ENCODE measurements around the gene WDR37. TPM values are rescaled to one million over a fixed set of nuclear protein-coding genes. Genes with fewer than 3 reads are reported as not detected.

WDR37 gene
- total RNA-seq, 1 experiment from 2014 or later = 13.3 TPM

DNA sequence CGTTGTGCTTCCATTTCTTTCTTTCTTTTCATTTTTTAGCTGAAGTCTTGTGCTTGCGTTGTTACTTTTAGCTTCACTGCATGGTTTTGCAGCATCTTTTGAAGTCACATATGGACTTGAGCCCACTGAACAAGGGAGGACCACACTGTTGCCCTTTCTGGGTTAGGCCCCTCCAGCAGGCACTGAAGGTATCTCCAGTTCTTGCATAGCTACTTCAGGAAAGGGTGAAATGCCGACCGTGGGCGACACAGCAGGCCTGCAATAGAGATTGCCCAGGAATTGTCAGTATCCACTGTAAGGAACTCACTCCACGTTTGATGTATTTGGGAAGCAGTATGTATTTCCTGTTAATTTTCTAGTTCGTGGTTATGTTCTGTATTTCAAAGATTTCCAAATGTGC is 85.1 kb downstream of the WDR37 start:
- H3K4me2 ChIP-seq (ENCODE audit: low read depth, low read length, poor library complexity, severe bottlenecking) = no peak overlapping the region
- peaks cover 5% of the 10 kb centered on the region; the same call in 1 of the 2 replicates for H3K9me3 ChIP-seq (ENCODE audit: low read length)
- no peaks in the 10 kb centered on the region for H3K9me2 ChIP-seq (replicated peaks; ENCODE audit: insufficient read depth, low read length)
- no peak overlapping the region for H3K27ac ChIP-seq (ENCODE audit: low read length)
- DNase-seq = no peak
- H3K27me3 ChIP-seq (ENCODE audit: low read length) = peaks cover 4% of the 10 kb centered on the region; the same call in 1 of the 2 replicates
- no peaks in the 10 kb centered on the region for H4K20me1 ChIP-seq (ENCODE audit: insufficient read depth, low read depth, low read length)
- no peak overlapping the region for H3K4me3 ChIP-seq (ENCODE audit: low read length)
- H3K4me1 ChIP-seq (ENCODE audit: low read length) = no peaks in the 10 kb centered on the region
- H2AFZ ChIP-seq (ENCODE audit: low read length) = no peak overlapping the region
- no peaks in the 10 kb centered on the region for H3K36me3 ChIP-seq (ENCODE audit: insufficient read depth, low read length)
- no peak overlapping the region for H3K9ac ChIP-seq (ENCODE audit: low read length)
- no peaks in the 10 kb centered on the region for H3K79me2 ChIP-seq (ENCODE audit: low read length)

DNA sequence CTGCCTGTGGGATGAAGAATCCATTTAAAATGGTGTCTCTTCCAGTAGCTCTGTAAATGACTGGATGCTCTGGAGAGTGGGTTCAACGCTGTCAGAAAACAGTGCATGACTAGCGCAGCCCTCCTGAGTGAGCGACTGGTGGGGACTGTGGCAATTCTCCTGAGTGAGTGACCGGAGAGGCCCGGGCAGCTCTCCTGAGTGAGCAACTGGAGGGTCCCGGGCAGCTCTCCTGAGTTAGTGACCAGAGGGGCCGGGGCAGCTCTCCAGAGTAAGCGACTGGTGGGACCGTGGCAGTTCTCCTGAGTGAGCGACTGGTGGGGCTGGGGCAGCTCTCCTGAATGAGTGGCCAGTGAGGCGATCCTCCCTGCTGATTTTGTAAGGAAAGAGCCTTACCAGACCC is 85.5 kb downstream of the WDR37 start:
- Histone ChIP-seq H3K4me2 (ENCODE audit: low read depth, low read length, poor library complexity, severe bottlenecking) (no peak overlapping the region), H3K9me2 (replicated peaks; ENCODE audit: insufficient read depth, low read length) (no peaks in the 10 kb centered on the region), H3K4me1 (ENCODE audit: low read length) (no peaks in the 10 kb centered on the region), H3K36me3 (ENCODE audit: insufficient read depth, low read length) (no peaks in the 10 kb centered on the region), H3K27ac (ENCODE audit: low read length) (no peak overlapping the region), H3K27me3 (ENCODE audit: low read length) (peaks cover 4% of the 10 kb centered on the region; the same call in 1 of the 2 replicates), H4K20me1 (ENCODE audit: insufficient read depth, low read depth, low read length) (no peaks in the 10 kb centered on the region), H2AFZ (ENCODE audit: low read length) (no peak overlapping the region), H3K4me3 (ENCODE audit: low read length) (no peak overlapping the region), H3K79me2 (ENCODE audit: low read length) (no peaks in the 10 kb centered on the region), H3K9me3 (ENCODE audit: low read length) (peaks cover 5% of the 10 kb centered on the region; the same call in 1 of the 2 replicates), H3K9ac (ENCODE audit: low read length) (no peak overlapping the region)
- no peak for DNase-seq

DNA sequence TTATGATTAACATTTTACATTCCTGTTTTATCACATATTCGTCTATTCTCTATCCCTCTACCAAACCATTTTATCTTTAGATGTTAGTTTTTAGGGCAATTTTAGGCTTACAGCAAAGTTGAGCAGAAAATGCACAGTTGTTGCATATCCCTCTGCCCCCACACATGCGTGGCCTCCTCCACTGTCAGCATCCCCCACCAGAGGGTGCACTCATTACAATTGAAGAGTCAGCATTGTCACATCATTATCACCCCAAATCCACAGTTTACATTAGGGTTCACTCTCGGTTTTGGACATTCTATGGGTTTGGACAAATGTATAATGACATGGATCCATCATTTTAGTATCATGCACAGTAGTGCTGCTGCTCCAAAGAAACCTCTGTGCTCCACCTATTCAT is 86.4 kb downstream of the WDR37 start:
- H3K4me3 ChIP-seq (ENCODE audit: low read length) = no peak overlapping the region
- peaks cover 5% of the 10 kb centered on the region; the same call in 1 of the 2 replicates for H3K9me3 ChIP-seq (ENCODE audit: low read length)
- H3K9ac ChIP-seq (ENCODE audit: low read length) = no peak overlapping the region
- no peaks in the 10 kb centered on the region for H3K79me2 ChIP-seq (ENCODE audit: low read length)
- H3K27ac ChIP-seq (ENCODE audit: low read length) = no peak overlapping the region
- H3K36me3 ChIP-seq (ENCODE audit: insufficient read depth, low read length) = no peaks in the 10 kb centered on the region
- no peaks in the 10 kb centered on the region for H3K9me2 ChIP-seq (replicated peaks; ENCODE audit: insufficient read depth, low read length)
- peak; percentile 72 for DNase-seq
- H3K27me3 ChIP-seq (ENCODE audit: low read length) = peaks cover 4% of the 10 kb centered on the region; the same call in 1 of the 2 replicates
- H4K20me1 ChIP-seq (ENCODE audit: insufficient read depth, low read depth, low read length) = no peaks in the 10 kb centered on the region
- H2AFZ ChIP-seq (ENCODE audit: low read length) = no peak overlapping the region
- no peaks in the 10 kb centered on the region for H3K4me1 ChIP-seq (ENCODE audit: low read length)
- no peak overlapping the region for H3K4me2 ChIP-seq (ENCODE audit: low read depth, low read length, poor library complexity, severe bottlenecking)

DNA sequence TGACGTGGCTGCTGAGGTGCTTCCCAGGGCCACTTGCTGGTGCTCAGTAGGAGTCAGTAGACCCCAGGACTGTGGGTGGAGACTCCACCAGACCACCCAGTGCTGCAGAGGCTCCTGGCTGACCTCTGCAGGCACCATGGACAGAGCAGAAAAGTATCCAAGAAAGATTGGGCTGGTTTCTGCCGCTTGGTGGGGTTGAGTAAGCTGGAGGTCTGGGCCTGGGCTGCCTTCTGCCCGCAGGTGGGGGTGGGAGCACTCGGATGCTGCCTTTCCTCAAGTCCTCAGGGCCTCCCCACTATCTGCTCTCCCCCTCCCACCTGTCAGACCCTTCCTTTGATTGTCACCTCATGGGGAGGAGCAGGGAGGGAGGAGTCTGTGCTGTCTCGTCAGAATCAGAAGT is 91.6 kb downstream of the WDR37 start:
- Histone ChIP-seq H4K20me1 (ENCODE audit: insufficient read depth, low read depth, low read length) (no peaks in the 10 kb centered on the region), H3K27ac (ENCODE audit: low read length) (no peak overlapping the region), H3K36me3 (ENCODE audit: insufficient read depth, low read length) (no peaks in the 10 kb centered on the region), H3K4me1 (ENCODE audit: low read length) (no peaks in the 10 kb centered on the region), H3K9me2 (replicated peaks; ENCODE audit: insufficient read depth, low read length) (no peaks in the 10 kb centered on the region), H3K4me2 (ENCODE audit: low read depth, low read length, poor library complexity, severe bottlenecking) (no peak overlapping the region), H3K9me3 (ENCODE audit: low read length) (no peaks in the 10 kb centered on the region), H3K79me2 (ENCODE audit: low read length) (no peaks in the 10 kb centered on the region), H3K4me3 (ENCODE audit: low read length) (no peak overlapping the region), H3K9ac (ENCODE audit: low read length) (no peak overlapping the region), H2AFZ (ENCODE audit: low read length) (no peak overlapping the region), H3K27me3 (ENCODE audit: low read length) (no peaks in the 10 kb centered on the region)
- DNase-seq = no peak

DNA sequence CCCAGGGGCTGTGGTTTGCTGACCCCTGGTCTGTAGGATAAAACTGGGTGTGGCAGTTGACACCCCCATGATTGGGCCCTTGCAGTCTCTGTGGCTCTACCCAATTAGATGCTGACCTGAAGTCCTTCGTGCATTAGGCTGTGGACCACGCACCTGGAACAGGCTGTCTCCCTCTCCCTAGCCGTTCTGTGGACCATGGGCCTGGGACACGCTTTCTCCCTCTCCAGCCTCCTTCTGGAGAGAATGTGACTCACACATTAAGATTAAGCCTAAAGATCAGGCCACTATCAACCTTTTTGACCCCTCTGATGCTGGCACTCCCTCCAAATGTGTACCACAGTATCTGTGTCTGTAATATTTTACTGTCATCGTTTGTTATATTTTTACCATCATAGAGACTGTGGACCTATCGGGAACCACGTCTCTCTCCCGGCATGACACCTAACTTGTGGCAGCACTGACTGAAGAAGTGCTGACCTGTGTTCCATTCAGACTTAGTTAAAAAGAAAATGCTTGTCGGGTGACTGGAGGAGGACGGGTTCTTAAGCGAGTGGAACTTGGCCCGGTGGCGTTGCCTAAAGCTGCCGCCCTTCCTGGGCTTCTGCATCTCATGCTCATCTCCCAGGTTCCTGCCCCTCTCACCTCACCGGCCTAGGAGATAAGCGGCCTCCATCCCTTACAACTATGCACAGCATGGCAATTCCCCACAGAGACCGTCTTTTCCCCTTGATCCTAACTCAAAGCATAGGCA is 92.8 kb downstream of the WDR37 start:
- H3K27me3 ChIP-seq (ENCODE audit: low read length) = no peaks in the 10 kb centered on the region
- H4K20me1 ChIP-seq (ENCODE audit: insufficient read depth, low read depth, low read length) = no peaks in the 10 kb centered on the region
- no peak overlapping the region for H3K9ac ChIP-seq (ENCODE audit: low read length)
- H3K4me3 ChIP-seq (ENCODE audit: low read length) = no peak overlapping the region
- H3K4me2 ChIP-seq (ENCODE audit: low read depth, low read length, poor library complexity, severe bottlenecking) = no peak overlapping the region
- no peaks in the 10 kb centered on the region for H3K9me2 ChIP-seq (replicated peaks; ENCODE audit: insufficient read depth, low read length)
- H3K36me3 ChIP-seq (ENCODE audit: insufficient read depth, low read length) = no peaks in the 10 kb centered on the region
- no peaks in the 10 kb centered on the region for H3K9me3 ChIP-seq (ENCODE audit: low read length)
- H3K79me2 ChIP-seq (ENCODE audit: low read length) = no peaks in the 10 kb centered on the region
- H3K27ac ChIP-seq (ENCODE audit: low read length) = no peak overlapping the region
- DNase-seq = no peak
- no peaks in the 10 kb centered on the region for H3K4me1 ChIP-seq (ENCODE audit: low read length)
- H2AFZ ChIP-seq (ENCODE audit: low read length) = no peak overlapping the region

DNA sequence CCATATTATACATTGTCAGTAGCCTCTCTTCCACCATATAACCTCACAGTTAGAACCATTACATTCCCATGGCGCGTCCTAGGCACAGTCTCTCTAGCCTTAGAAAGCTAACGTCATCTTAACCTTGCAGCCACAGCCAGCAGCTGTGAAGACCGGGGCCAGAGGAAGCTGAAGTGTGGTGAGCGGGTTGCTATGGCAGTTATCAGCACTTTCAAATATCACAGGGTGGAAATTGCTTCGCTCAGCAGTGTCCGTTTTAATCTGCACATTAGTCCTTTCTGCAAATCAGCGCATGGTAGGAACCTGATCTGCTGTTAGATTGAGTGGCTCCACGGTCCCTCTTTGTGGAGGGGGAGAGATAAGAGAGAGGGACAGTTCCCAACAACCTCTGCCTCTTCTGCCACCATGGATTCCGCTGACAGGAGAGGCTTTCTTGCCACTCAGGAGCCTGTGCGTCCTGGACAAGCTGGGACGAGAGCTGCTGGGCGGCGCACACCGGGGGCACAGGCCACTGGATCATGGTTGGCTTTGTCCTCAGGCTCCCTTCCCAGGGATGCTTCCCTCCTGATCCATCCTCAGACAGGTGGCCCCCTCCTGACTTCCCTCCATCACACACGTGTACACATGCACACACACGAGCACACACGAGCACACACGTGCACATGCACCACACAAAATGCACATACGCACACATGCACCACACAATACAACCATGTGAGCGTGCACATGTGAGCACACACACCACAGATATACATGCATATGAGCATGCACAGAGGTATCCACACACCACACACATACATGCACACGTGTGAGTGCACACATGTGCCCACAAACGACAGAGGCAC is 93.8 kb downstream of the WDR37 start:
- no peak overlapping the region for H3K9ac ChIP-seq (ENCODE audit: low read length)
- no peaks in the 10 kb centered on the region for H3K9me3 ChIP-seq (ENCODE audit: low read length)
- H3K36me3 ChIP-seq (ENCODE audit: insufficient read depth, low read length) = no peaks in the 10 kb centered on the region
- no peak overlapping the region for H3K4me3 ChIP-seq (ENCODE audit: low read length)
- H3K79me2 ChIP-seq (ENCODE audit: low read length) = no peaks in the 10 kb centered on the region
- H4K20me1 ChIP-seq (ENCODE audit: insufficient read depth, low read depth, low read length) = no peaks in the 10 kb centered on the region
- H3K4me1 ChIP-seq (ENCODE audit: low read length) = no peaks in the 10 kb centered on the region
- DNase-seq = no peak
- no peak overlapping the region for H3K27ac ChIP-seq (ENCODE audit: low read length)
- H2AFZ ChIP-seq (ENCODE audit: low read length) = no peak overlapping the region
- no peak overlapping the region for H3K4me2 ChIP-seq (ENCODE audit: low read depth, low read length, poor library complexity, severe bottlenecking)
- no peaks in the 10 kb centered on the region for H3K9me2 ChIP-seq (replicated peaks; ENCODE audit: insufficient read depth, low read length)
- no peaks in the 10 kb centered on the region for H3K27me3 ChIP-seq (ENCODE audit: low read length)

DNA sequence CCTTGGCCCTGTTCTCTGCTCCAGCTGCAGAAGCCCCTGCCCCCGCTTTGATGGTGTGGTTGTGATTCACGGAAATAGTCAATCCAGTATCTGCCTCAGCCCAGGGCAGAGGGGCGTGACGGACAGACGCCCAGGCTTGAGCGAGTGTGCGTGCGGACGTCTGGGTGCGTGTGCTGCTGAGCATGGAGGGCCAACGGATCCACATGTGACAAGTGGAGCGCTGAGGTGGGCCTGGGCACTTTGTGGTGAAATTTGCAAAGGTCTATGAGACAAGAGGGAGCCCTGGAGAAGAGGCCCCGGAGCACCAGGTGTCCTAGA is 94.4 kb downstream of the WDR37 start:
- no peak for DNase-seq

More for the DNA sequence above, 94.4 kb downstream of the WDR37 start:
- no peaks in the 10 kb centered on the region for H3K4me1 ChIP-seq (ENCODE audit: low read length)
- H3K27me3 ChIP-seq (ENCODE audit: low read length) = no peaks in the 10 kb centered on the region
- no peaks in the 10 kb centered on the region for H3K9me3 ChIP-seq (ENCODE audit: low read length)
- H2AFZ ChIP-seq (ENCODE audit: low read length) = no peak overlapping the region
- H3K9ac ChIP-seq (ENCODE audit: low read length) = no peak overlapping the region
- no peaks in the 10 kb centered on the region for H3K9me2 ChIP-seq (replicated peaks; ENCODE audit: insufficient read depth, low read length)
- H3K4me2 ChIP-seq (ENCODE audit: low read depth, low read length, poor library complexity, severe bottlenecking) = no peak overlapping the region
- H3K79me2 ChIP-seq (ENCODE audit: low read length) = no peaks in the 10 kb centered on the region
- H3K4me3 ChIP-seq (ENCODE audit: low read length) = no peak overlapping the region
- H4K20me1 ChIP-seq (ENCODE audit: insufficient read depth, low read depth, low read length) = no peaks in the 10 kb centered on the region
- no peak overlapping the region for H3K27ac ChIP-seq (ENCODE audit: low read length)
- no peaks in the 10 kb centered on the region for H3K36me3 ChIP-seq (ENCODE audit: insufficient read depth, low read length)
